NT2/D1 (cell line): ENCODE data around the gene RUNX1.

Source experiments
- DNase-seq: peaks from one replicate; pipeline ENCODE4 v3.0.0-alpha.2; 2011; ENCODE audit warnings: low read depth, low spot score
- H3K27me3 ChIP-seq: 2 replicates; pipeline ENCODE4 v1.6.0; 2011; ENCODE audit warnings: mild to moderate bottlenecking; ENCODE audit not compliant: insufficient read length, insufficient read depth
- H3K36me3 ChIP-seq: 2 replicates; pipeline ENCODE4 v1.6.1; 2011; ENCODE audit warnings: mild to moderate bottlenecking, low read length, mixed read lengths; ENCODE audit not compliant: insufficient read depth, insufficient read length
- H3K4me1 ChIP-seq: 2 replicates; pipeline ENCODE4 v1.5.1; 2011; ENCODE audit not compliant: insufficient read depth, insufficient read length
- H3K4me3 ChIP-seq: 2 replicates; pipeline ENCODE4 v1.5.1; 2011; ENCODE audit warnings: low read depth; ENCODE audit not compliant: insufficient read length
- H3K9ac ChIP-seq: 2 replicates; pipeline ENCODE4 v1.6.0; 2011; ENCODE audit warnings: low read depth; ENCODE audit not compliant: insufficient read length
- H3K9me3 ChIP-seq: 2 replicates; pipeline ENCODE4 v1.5.1; 2011; ENCODE audit warnings: mild to moderate bottlenecking, low read length; ENCODE audit not compliant: insufficient read depth
- SUZ12 ChIP-seq: IDR thresholded peaks from 2 replicates; pipeline ENCODE4 v1.6.1; 2011; ENCODE audit not compliant: insufficient read length, insufficient read depth; ENCODE audit errors: extremely low read depth
- YY1 ChIP-seq: IDR thresholded peaks from 2 replicates; pipeline ENCODE4 v1.6.1; 2011; ENCODE audit not compliant: insufficient read length, insufficient read depth
- ZNF274 ChIP-seq: IDR thresholded peaks from 2 replicates; pipeline ENCODE4 v1.6.1; 2011; ENCODE audit warnings: mild to moderate bottlenecking, low read depth, low read length

Gene RUNX1

DNA sequence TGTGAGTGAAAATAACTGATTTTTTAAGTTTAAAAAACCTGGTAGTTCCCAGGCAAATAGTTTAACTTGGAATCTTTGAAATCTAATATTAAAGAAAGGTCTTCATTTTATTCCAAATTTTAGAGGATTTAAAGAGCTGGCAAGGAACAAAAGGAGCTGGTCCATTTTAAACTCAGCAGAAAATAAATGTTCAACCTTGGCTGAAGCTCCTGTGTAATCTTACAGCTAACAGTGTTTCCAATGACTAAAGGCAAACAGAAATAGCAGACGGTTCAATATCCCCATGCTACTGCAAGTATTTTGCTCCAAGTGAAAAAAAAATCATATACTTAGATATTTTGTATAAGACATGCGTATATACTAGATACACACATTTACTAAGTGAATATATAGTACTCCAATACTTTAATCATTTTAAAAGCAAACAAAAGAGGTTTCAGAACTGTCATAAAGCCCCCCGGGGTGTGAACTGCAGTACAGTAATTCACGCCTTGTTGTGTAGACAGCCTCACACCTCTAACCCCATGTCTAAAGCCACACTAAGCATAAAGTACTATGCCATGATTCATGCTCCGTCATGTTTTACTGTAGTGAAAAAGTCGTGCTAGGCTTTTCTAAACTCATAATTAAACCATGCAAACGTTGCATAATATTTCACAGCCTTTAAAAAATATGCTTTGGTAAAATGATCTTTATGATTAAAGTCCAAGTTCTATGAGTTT, 248.1 kb downstream of the RUNX1 start:
- TF ChIP-seq SUZ12 (no peak), YY1 (no peak), ZNF274 (no peak)
- H3K36me3 ChIP-seq: peaks cover 48% of the 10 kb centered on the region

DNA sequence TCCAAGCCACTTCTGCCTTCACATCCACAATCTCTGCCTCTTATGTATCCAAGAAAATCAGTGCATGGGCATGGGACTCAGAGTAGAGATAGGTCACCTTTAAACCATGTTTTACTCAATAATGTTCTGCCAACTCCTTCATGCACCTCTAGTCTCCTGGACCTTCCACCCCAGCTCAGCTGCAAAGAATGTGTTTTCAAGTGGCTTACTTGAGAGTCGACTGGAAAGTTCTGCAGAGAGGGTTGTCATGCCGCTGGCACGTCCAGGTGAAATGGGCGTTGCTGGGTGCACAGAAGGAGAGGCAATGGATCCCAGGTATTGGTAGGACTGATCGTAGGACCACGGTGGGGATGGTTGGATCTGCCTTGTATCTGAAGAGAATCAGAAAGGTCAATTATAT, 250.0 kb downstream of the RUNX1 start:
- no peak for TF ChIP-seq ZNF274
- no peak for TF ChIP-seq YY1
- no peak for TF ChIP-seq SUZ12
- Histone ChIP-seq H3K36me3 (peaks cover 56% of the 10 kb centered on the region), H3K27me3 (no peaks in the 10 kb centered on the region), H3K9me3 (no peaks in the 10 kb centered on the region), H3K4me3 (no peak overlapping the region), H3K9ac (no peak overlapping the region), H3K4me1 (peaks cover 3% of the 10 kb centered on the region)
- DNase-seq: no peak

More for the DNA sequence above, 248.1 kb downstream of the RUNX1 start:
- Histone ChIP-seq H3K9me3 (peaks cover 12% of the 10 kb centered on the region), H3K9ac (no peak overlapping the region), H3K4me3 (no peak overlapping the region), H3K4me1 (peaks cover 3% of the 10 kb centered on the region), H3K27me3 (no peaks in the 10 kb centered on the region)
- no peak for DNase-seq

DNA sequence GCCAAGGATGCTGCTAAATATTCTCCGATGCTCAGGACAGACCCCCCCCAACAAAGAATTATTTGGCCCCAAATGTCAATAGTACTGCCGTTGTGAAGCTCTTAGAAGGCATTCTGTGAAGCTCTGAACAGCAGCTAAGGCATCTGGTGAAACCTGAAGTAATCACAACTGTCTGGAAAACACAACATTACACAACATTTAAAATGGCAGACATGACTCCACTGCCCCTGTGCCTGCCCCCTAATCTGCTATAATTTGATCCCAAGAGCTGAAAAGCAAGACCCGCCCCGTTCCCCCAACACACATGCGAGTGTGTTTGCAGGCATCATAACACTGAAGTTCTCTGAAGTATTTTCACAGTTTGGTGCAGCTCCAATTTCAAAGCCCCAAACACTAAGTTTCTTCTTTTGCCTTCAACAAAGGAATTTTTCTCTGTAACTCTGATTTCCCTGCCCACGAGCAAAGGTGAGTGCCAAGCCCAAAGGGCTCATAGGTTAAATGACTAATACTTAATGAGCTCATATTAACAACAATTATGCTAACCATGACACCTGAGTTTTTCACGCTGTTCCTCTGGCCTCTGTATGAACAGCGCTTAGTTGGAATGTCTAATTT, 251.1 kb downstream of the RUNX1 start:
- Histone ChIP-seq H3K9me3 (no peaks in the 10 kb centered on the region), H3K36me3 (peaks cover 54% of the 10 kb centered on the region), H3K4me1 (peaks cover 3% of the 10 kb centered on the region), H3K4me3 (no peak overlapping the region), H3K9ac (no peak overlapping the region), H3K27me3 (no peaks in the 10 kb centered on the region)
- DNase-seq: no peak
- no peak for TF ChIP-seq YY1
- TF ChIP-seq ZNF274: no peak
- TF ChIP-seq SUZ12: no peak

DNA sequence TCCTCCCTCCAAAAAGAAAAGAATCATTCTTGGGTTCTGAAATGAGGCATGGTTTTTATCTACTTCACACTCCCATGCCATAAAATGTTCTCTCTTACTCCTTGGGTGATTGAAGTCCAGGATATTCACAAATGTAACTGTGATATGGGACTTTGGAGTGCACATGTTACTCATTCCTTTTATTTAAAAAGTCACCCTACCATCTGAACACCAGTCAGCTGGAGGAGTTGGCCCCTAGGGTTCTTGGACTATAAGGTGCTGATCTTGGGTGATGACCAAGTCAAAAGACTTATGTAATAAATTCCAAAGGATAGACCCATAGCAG, 251.9 kb downstream of the RUNX1 start:
- Histone ChIP-seq H3K9me3 (no peaks in the 10 kb centered on the region), H3K4me3 (no peak overlapping the region), H3K9ac (no peak overlapping the region), H3K36me3 (peaks cover 57% of the 10 kb centered on the region), H3K27me3 (no peaks in the 10 kb centered on the region), H3K4me1 (peaks cover 3% of the 10 kb centered on the region)
- DNase-seq: no peak
- TF ChIP-seq YY1: no peak

DNA sequence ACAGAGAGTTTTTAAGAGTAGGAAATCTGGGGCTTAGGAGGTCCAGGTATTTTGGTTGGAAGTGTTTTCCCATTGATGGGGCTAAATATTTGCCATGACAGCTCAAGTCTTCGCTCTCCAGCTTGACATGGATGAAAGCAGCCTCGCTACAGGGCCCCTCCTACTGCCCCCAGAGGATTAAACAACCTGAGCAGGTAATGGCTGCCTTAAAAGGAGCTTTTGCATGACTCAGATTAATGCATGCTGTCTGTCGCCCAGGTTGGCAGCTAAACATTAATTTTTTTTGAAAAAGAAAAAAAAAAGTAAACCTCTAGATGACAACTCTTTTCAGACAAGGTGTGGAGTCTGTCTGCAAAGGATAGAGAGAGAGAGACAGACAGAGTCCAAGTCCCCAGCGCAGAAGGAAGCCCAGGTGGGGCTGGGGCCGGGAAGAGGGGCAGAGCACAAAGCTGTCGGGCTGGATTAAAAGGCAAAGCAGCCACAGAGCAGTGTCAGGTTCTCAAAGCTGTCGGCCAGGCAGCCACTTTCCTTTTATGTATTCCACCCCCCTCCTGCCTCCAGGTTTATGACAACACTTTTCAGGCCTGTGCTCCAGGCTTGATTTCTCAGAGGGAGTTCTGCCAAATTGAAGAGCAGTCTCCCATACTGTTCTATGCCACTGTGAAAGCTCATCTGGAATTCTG, 252.4 kb downstream of the RUNX1 start:
- Histone ChIP-seq H3K4me3 (no peak overlapping the region), H3K9me3 (no peaks in the 10 kb centered on the region), H3K4me1 (peaks cover 3% of the 10 kb centered on the region), H3K9ac (no peak overlapping the region), H3K27me3 (no peaks in the 10 kb centered on the region), H3K36me3 (peaks cover 58% of the 10 kb centered on the region)
- no peak for DNase-seq
- TF ChIP-seq SUZ12 (no peak), ZNF274 (no peak), YY1 (no peak)

DNA sequence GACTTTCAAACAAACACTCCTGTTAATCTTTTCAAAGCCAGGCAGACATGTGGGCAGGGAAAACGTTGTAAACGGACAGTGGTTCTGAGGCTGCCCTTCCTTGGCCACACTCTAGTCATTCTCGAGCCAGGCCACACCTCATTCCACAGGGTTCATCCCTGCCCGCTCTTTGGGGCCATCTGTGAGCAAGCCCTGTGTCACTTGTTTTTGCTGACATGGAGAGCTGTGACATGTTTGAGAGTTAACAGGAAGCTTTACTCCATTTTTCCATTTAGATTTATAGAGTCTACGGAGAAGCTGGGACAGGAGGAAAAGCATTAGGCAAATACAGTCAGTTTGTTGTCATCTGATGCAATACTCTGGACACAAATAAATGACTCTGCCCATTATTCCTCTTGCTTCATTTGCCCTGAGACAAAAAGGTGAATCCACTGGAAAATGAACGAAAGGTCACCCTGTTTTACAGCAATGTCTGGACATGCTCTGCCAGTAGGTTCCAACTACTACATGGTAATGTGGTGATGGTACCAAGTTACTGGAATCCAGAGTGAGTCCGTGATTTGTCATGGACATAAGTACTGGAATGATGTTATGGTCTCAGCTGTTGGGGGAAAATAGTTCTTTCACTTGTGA, 253.4 kb downstream of the RUNX1 start:
- no peak overlapping the region for H3K4me3 ChIP-seq
- no peak overlapping the region for H3K9ac ChIP-seq
- H3K9me3 ChIP-seq: no peaks in the 10 kb centered on the region
- peaks cover 64% of the 10 kb centered on the region for H3K36me3 ChIP-seq
- DNase-seq: no peak
- TF ChIP-seq YY1 (no peak), SUZ12 (no peak), ZNF274 (no peak)
- peaks cover 3% of the 10 kb centered on the region for H3K4me1 ChIP-seq
- H3K27me3 ChIP-seq: no peaks in the 10 kb centered on the region

DNA sequence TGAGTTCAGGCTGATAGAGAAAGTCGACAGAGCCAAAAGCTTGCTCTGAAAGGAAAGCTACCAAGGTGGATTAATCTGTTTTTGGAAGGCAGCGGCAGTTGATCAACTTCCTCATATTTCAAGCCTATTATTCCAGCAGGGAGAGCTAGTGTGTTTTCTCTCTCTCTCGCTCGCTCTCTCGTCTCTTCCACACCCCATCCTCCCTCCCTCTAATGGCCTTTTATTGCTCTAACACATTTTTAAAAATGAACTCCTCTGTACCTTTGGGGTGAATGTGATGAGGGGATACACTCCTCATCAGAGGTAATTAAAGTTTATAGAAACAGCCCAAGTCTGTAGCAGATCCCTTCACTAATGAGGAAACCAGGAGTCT, 253.9 kb downstream of the RUNX1 start:
- DNase-seq: no peak
- no peak for TF ChIP-seq SUZ12
- TF ChIP-seq YY1: no peak
- TF ChIP-seq ZNF274: no peak
- H3K9ac ChIP-seq: no peak overlapping the region
- no peaks in the 10 kb centered on the region for H3K9me3 ChIP-seq
- no peak overlapping the region for H3K4me3 ChIP-seq
- peaks cover 65% of the 10 kb centered on the region for H3K36me3 ChIP-seq
- peaks cover 3% of the 10 kb centered on the region for H3K4me1 ChIP-seq
- H3K27me3 ChIP-seq: no peaks in the 10 kb centered on the region
